Measurements from ENCODE around the gene YJU2. TPM values are rescaled to one million over a fixed set of nuclear protein-coding genes. Genes with fewer than 3 reads are reported as not detected.
A peak's percentile ranks its signal among the peaks of the same experiment; 100 is the strongest.

Gene YJU2
- polyA plus RNA-seq, 1 of the 3 experiments (the other 2 are of a cell fraction) = 29.0 TPM

GRCh38 chr19:4206818-4207484 lies 39.9 kb upstream of the YJU2 start:
- POLR2A ChIA-PET = interaction anchor here (0.9 kb wide), 1 partner anchor 219 kb away, joined by 4 read pairs; no protein-coding TSS in a partner anchor
- no peak overlapping the region for H2AFZ ChIP-seq (ENCODE audit: low read depth)
- H3K9me2 ChIP-seq = no peaks in the 10 kb centered on the region
- no peak for DNase-seq
- no peaks in the 10 kb centered on the region for H3K79me2 ChIP-seq (ENCODE audit: insufficient read depth)
- H3K9ac ChIP-seq = no peak overlapping the region
- no peak overlapping the region for H3K4me2 ChIP-seq
- TF ChIP-seq ZBTB33 (IDR thresholded peaks at IDR 0.05; ENCODE audit: borderline replicate concordance, low read depth) (no peak), GATA2 (CRISPR knock-in tag; IDR thresholded peaks at IDR 0.05) (no peak), EZH2phosphoT487 (IDR thresholded peaks at IDR 0.05; ENCODE audit: borderline replicate concordance, low read depth) (no peak)
- TF ChIP-seq, protein P1, sequence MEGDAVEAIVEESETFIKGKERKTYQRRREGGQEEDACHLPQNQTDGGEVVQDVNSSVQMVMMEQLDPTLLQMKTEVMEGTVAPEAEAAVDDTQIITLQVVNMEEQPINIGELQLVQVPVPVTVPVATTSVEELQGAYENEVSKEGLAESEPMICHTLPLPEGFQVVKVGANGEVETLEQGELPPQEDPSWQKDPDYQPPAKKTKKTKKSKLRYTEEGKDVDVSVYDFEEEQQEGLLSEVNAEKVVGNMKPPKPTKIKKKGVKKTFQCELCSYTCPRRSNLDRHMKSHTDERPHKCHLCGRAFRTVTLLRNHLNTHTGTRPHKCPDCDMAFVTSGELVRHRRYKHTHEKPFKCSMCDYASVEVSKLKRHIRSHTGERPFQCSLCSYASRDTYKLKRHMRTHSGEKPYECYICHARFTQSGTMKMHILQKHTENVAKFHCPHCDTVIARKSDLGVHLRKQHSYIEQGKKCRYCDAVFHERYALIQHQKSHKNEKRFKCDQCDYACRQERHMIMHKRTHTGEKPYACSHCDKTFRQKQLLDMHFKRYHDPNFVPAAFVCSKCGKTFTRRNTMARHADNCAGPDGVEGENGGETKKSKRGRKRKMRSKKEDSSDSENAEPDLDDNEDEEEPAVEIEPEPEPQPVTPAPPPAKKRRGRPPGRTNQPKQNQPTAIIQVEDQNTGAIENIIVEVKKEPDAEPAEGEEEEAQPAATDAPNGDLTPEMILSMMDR (IDR thresholded peaks at IDR 0.05) = peak; percentile 53
- WGBS (ENCODE audit: low lambda C conversion rate) = 76% methylated on average over 8 of the region's 10 CpGs
- no peak overlapping the region for H3K27ac ChIP-seq (ENCODE audit: low read depth in 2 of 2, low read length in 1 of 2)
- CTCF ChIA-PET = interaction anchor here (0.5 to 2.3 kb wide), 10 partner anchors 10 to 1268 kb away, joined by 3 to 10 read pairs (median 6); no protein-coding TSS in a partner anchor
- H3K9me3 ChIP-seq = no peaks in the 10 kb centered on the region
- no peaks in the 10 kb centered on the region for H3F3A ChIP-seq (replicated peaks; ENCODE audit: insufficient read depth)
- H3K4me3 ChIP-seq (ENCODE audit: low read depth in 2 of 2, low read length in 1 of 2) = no peak overlapping the region
- peaks cover 12% of the 10 kb centered on the region for H3K27me3 ChIP-seq (ENCODE audit: insufficient read depth)
- no peaks in the 10 kb centered on the region for H3K4me1 ChIP-seq (ENCODE audit: control insufficient read depth in 1 of 2, insufficient read depth in 2 of 2, low read depth in 1 of 2, low read length in 1 of 2)
- H4K20me1 ChIP-seq (ENCODE audit: insufficient read depth) = no peaks in the 10 kb centered on the region
- no peaks in the 10 kb centered on the region for H3K36me3 ChIP-seq (replicated peaks in 1 of 2; ENCODE audit: control insufficient read depth in 1 of 2, insufficient read depth in 2 of 2, low read length in 1 of 2)

DNA sequence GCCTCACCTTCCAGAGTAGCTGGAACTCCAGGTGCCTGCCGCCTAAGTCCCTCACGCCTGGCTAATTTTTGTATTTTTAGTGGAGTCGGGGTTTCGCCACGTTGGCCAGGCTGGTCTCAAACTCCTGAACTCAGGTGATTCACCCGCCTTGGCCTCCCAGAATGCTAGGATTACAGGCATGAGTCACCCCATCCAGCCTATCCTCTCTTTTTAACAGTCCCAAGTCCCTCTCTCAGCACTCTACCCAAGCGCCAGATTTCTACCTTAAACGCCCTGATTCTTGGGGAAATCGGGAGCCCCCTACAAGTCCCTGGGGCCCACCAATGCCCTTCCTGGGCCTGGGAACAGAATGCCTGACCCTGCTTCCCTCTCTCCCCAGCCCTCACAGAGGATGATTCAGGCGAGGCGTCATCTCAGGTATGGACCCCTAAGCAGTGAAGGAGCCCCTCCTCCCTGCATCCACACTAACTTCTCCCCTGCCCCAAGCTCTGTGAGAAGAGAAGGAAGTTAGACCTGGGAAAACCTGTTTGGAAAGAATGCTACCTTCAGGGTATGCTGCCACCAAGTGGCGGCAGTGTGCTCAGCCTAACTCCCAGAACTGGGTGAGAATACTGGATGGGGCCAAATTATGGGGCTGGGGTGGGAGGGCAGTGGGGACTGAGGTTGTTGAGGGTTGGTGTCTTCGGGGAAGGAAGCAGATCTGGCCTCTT lies 38.3 kb upstream of the YJU2 start:
- Histone ChIP-seq H2AFZ (ENCODE audit: low read depth) (no peak overlapping the region), H3K4me1 (ENCODE audit: control insufficient read depth in 1 of 2, insufficient read depth in 2 of 2, low read depth in 1 of 2, low read length in 1 of 2) (no peaks in the 10 kb centered on the region), H3K9me3 (no peaks in the 10 kb centered on the region), H3K4me2 (no peak overlapping the region), H4K20me1 (ENCODE audit: insufficient read depth) (no peaks in the 10 kb centered on the region), H3K27me3 (ENCODE audit: insufficient read depth) (peaks cover 14% of the 10 kb centered on the region), H3K9ac (no peak overlapping the region), H3K36me3 (replicated peaks in 1 of 2; ENCODE audit: control insufficient read depth in 1 of 2, insufficient read depth in 2 of 2, low read length in 1 of 2) (no peaks in the 10 kb centered on the region), H3K79me2 (ENCODE audit: insufficient read depth) (no peaks in the 10 kb centered on the region), H3K27ac (ENCODE audit: low read depth in 2 of 2, low read length in 1 of 2) (no peak overlapping the region), H3F3A (replicated peaks; ENCODE audit: insufficient read depth) (no peaks in the 10 kb centered on the region), H3K4me3 (ENCODE audit: low read depth in 2 of 2, low read length in 1 of 2) (no peak overlapping the region), H3K9me2 (no peaks in the 10 kb centered on the region)
- peak; percentile 68 for DNase-seq
- ChIA-PET POLR2A (no interaction called here), CTCF (interaction anchor here (0.7 to 2.3 kb wide), 10 partner anchors 9 to 223 kb away, joined by 3 to 10 read pairs (median 6); partner anchors contain the start of gene CREB3L3)
- TF ChIP-seq RCOR1 (IDR thresholded peaks at IDR 0.05; ENCODE audit: low read length) (no peak), TAF1 (IDR thresholded peaks at IDR 0.05; ENCODE audit: borderline replicate concordance, low read depth, low read length) (no peak), IRF3 (IDR thresholded peaks at IDR 0.05; ENCODE audit: low read depth, low read length) (no peak), MAX (IDR thresholded peaks at IDR 0.05; ENCODE audit: low read depth) (no peak), MEF2A (IDR thresholded peaks at IDR 0.05; ENCODE audit: borderline replicate concordance, low read depth) (no peak), FOSL2 (IDR thresholded peaks at IDR 0.05; ENCODE audit: borderline replicate concordance, low read depth) (peak; percentile 46; the same call in 1 of the 2 replicates)
- TF ChIP-seq, protein P1 (IDR thresholded peaks at IDR 0.05) = peak; percentile 55
- 26% methylated on average over 13 of the region's 13 CpGs for WGBS (ENCODE audit: low lambda C conversion rate)

All from SK-N-SH (cell line).